ENCODE data around the gene PHKB.
"Not testable (repeated sequence)": the region's sequence is repeated elsewhere in the genome, so short reads cannot be mapped to it uniquely, and the experiment has no call there.

The PHKB gene

DNA sequence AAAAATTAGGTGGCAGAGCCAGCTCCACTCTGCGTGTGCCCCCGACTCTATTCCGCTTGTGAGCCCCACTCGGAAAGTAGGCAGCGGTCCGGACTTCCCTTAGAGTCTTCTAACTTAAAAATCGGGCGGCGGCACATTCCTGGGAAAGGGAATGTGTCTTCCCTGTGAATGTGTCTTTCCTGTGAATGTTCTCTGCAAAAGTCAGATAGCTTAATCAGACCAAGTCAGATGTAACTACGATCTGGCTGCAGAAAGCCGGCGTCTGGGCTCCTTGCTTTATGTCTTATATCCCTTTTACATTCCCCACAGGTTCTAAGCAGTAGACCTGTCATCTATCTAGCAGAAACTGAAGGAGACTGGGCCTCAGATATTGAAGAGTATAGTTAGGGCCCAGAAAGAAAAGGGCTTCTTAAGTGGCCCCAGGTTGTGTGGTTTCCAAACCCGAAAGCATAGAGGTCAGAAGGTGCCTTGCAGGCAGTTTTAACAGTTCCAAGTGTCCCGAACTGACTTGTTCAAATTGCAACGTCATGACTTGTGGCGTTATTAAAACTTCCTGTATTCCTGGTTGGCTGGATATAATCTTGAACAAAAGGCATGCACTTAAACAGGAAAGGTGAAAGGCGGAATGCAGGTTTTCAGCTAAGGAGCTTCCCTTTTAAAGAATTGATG lies 601 bp downstream of the PHKB start:
- H3K4me3 ChIP-seq (ENCODE audit: low read depth, low read length), result peak overlapping the region; percentile 97
- peak; percentile 53 for DNase-seq (ENCODE audit: low read depth, low spot score)
- in situ Hi-C loops (cut with HindIII; ENCODE audit: low sequenced_read_pairs), result no loop called here

DNA sequence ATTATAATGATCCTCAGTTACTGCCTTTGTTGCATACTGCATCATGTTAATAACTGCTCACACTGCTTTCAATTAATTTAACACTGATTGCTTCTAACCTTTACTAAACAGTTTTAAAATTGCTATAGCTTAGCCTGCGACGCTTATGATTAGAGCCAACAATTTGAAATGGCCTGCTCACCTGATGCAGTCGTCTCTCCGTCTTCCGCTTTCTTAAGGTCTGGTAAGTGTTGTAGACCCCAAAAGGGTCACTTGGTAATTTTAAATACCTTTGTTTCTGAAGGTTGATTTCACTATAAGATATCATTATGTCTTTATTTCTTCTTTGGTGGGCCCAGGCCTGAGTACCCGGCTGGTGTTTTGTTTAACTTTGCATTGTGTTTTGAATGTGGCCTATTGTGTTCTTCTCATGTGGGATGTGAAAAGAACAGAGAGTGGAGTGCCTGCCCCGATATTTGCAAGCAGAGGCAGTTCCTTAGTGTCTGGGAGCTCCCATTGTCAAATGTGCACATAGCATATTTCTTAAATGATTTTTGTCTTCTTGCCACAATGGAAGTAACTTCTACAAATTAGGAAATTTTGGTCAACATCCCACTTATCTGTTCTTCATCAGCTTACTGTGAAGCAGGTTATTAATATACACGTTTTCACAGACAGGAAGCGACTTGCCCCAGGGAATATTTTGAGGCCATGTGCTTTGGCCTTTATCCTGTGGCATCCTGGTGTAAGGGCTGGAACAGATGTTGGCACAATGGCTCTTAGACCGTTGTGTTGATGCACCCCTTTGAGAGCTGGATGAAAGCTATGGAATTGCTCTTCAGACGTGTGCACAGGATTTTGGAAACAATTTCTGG lies 2.9 kb downstream of the PHKB start:
- TF ChIP-seq, protein P1, sequence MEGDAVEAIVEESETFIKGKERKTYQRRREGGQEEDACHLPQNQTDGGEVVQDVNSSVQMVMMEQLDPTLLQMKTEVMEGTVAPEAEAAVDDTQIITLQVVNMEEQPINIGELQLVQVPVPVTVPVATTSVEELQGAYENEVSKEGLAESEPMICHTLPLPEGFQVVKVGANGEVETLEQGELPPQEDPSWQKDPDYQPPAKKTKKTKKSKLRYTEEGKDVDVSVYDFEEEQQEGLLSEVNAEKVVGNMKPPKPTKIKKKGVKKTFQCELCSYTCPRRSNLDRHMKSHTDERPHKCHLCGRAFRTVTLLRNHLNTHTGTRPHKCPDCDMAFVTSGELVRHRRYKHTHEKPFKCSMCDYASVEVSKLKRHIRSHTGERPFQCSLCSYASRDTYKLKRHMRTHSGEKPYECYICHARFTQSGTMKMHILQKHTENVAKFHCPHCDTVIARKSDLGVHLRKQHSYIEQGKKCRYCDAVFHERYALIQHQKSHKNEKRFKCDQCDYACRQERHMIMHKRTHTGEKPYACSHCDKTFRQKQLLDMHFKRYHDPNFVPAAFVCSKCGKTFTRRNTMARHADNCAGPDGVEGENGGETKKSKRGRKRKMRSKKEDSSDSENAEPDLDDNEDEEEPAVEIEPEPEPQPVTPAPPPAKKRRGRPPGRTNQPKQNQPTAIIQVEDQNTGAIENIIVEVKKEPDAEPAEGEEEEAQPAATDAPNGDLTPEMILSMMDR (IDR thresholded peaks at IDR 0.05; ENCODE audit: low read depth, low read length), result no peak
- no peak for DNase-seq (ENCODE audit: low read depth, low spot score)
- in situ Hi-C loops (cut with HindIII; ENCODE audit: low sequenced_read_pairs), result no loop called here
- no peak overlapping the region for H3K4me3 ChIP-seq (ENCODE audit: low read depth, low read length)

More for the DNA sequence above, 601 bp downstream of the PHKB start:
- TF ChIP-seq, protein P1 (IDR thresholded peaks at IDR 0.05; ENCODE audit: low read depth, low read length), result no peak

DNA sequence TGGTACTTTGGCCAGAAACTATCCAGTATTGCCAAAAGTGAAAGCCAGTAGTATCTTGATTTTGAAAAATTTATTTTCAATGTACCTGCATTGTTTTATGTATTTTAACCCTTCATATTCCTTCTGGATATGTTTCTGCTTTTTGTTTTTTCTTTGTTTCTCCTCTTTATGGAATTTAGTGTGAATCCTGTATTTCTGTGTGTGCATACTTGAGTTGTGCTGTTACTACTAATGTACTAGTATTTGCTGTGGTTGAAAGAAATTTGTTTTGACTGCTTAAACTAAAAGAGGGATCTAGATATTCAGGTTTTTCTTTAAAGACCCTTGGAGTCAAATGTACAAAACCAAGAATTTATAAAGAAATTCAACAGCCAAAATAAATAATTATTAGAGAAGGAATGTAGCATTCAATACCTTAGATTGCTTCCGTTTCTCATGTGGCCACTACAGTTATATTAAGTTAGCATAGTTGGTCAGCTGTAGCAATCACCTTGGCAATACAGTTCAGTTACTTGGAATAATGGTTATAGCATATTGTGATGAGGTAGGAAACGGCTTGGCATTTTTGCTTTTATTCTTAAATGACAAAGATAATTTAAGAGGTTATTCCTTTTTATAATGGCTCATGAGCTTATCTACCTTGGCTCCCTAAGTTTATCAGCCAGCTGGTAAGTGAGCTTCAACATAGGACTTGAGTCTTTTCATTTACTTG lies 4.9 kb downstream of the PHKB start:
- no peak overlapping the region for H3K4me3 ChIP-seq (ENCODE audit: low read depth, low read length)
- TF ChIP-seq, protein P1 (IDR thresholded peaks at IDR 0.05; ENCODE audit: low read depth, low read length), result no peak
- in situ Hi-C loops (cut with HindIII; ENCODE audit: low sequenced_read_pairs), result no loop called here
- DNase-seq (ENCODE audit: low read depth, low spot score), result no peak

DNA sequence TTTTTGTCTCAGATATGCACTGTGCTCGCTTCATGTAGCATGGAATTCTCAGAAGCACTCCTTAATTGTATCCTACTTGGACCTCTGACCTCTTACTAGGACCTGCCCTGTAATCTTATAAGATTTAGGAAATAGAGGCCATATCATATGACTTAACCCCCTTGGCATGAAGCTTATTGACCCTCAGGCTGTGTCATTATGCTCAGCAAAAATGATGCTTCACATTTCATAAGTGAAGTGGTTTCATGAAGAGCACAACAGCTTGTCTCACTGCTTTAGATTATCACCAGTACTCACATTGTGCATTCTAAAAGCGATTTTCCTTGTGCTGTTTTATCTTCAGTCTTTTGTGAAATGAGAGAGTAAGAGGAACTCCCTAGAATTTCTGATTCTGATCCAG lies 6.4 kb downstream of the PHKB start:
- TF ChIP-seq, protein P1 (IDR thresholded peaks at IDR 0.05; ENCODE audit: low read depth, low read length), result no peak
- in situ Hi-C loops (cut with HindIII; ENCODE audit: low sequenced_read_pairs), result no loop called here
- no peak overlapping the region for H3K4me3 ChIP-seq (ENCODE audit: low read depth, low read length)
- no peak for DNase-seq (ENCODE audit: low read depth, low spot score)

DNA sequence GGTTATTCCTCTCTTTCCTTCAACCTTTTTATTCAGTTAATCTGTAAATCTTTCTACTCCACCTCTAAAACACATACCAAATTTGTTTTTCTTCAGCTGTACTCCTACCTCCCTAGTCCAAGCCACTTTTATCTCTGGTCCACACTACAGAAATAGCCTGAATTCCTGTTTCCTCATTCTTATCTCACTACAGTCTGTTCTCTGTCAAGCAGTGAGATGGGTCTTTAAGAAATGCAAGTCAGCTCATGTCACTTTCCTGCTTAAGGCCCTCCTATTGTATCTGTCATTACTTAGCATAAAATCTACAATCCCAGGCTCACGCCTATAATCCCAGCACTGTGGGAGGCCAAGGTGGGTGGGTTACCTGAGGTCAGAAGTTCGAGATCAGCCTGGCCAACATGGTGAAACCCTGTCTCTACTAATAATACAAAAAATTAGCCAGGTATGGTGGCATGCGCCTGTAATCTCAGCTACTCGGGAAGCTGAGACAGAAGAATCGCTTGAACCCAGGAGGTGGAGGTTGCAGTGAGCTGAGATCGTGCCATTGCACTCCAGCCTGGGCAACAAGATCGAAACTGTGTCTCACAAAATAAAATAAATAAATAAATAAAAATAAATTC lies 7.0 kb downstream of the PHKB start:
- DNase-seq (ENCODE audit: low read depth, low spot score); in situ Hi-C loops (cut with HindIII; ENCODE audit: low sequenced_read_pairs); H3K4me3 ChIP-seq (ENCODE audit: low read depth, low read length): not testable (repeated sequence)

DNA sequence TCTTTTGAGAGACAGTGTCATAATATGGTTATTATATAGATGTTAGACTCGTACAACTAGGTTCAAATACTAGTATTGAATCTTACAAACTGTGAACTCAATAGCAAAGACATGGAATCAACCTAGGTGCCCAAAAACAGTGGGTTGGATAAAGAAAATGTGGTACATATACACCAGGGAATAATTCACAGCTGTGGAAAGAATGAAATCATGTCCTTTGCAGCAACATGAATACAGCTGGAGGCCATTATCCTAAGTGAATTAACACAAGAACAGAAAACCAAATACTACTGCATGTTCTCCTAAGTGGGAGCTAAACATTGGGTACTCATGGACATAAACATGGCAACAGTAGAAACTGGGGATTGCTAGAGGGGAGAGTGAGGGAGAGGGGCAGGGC lies 8.1 kb downstream of the PHKB start:
- no peak overlapping the region for H3K4me3 ChIP-seq (ENCODE audit: low read depth, low read length)
- in situ Hi-C loops (cut with HindIII; ENCODE audit: low sequenced_read_pairs), result no loop called here
- no peak for DNase-seq (ENCODE audit: low read depth, low spot score)
- TF ChIP-seq, protein P1 (IDR thresholded peaks at IDR 0.05; ENCODE audit: low read depth, low read length), result no peak
